Muscle of arm (tissue), 12 donors: ENCODE data around the gene CD93. TPM values are rescaled to one million over a fixed set of nuclear protein-coding genes. Genes with fewer than 3 reads are reported as not detected.

Experiments
- DNase-seq: peaks from one replicate; pipeline ENCODE4 v3.0.0-alpha.2; 2013
- polyA plus RNA-seq, 12 donors: library from polyadenylated mRNA; unstranded; fragments of 120-200 nt; gene quantifications; one replicate each; pipeline ENCODE4 v1.2.1, GENCODE V29; 2013; ENCODE audit not compliant: insufficient read length in 12 of 12

Gene CD93
- polyA plus RNA-seq, 12 donors, result 45.9 to 66.4 (median 59.6) TPM; not detected in 1

- no peak for DNase-seq
Measured at GRCh38 chr20:23085436-23086055, 578 bp downstream of the CD93 start.

GRCh38 chr20:23084845-23085365 lies 1.2 kb downstream of the CD93 start:
- DNase-seq, result no peak

DNA sequence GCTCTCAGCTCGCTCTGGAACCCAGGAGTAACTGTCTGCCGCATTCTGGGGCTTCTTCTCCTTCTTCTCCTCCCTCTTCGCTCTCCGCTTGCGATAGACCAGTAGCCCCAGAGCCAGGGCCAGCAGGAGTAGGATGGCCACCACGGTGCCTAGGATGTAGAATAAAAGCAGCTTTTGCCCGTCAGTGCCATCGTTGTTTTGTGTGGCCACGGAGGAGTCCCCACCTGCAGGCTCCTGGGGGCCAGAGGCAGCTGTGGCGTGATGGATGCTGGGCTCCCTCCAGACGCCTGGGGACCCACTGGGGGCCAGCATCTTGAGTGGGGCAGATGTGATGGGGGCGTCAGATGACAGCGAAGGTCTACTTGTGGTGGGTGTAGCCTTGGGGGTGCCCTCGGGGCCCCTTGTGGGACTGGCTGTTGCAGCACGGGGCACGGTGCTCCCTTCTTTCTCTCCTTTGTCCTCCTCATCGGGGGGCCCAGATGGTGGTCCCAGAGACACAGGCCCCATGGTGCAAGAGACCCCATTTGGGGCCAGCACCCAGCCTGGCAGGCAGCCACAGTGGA lies 1.8 kb downstream of the CD93 start:
- DNase-seq, result no peak

- no peak for DNase-seq
Measured at GRCh38 chr20:23083553-23084220, 2.4 kb downstream of the CD93 start.

- no peak for DNase-seq
Measured at GRCh38 chr20:23082846-23083552, 3.1 kb downstream of the CD93 start.

- no peak for DNase-seq
Measured at GRCh38 chr20:23081263-23081819, 4.8 kb downstream of the CD93 start.

GRCh38 chr20:23080521-23080920 lies 5.6 kb downstream of the CD93 start:
- no peak for DNase-seq

DNA sequence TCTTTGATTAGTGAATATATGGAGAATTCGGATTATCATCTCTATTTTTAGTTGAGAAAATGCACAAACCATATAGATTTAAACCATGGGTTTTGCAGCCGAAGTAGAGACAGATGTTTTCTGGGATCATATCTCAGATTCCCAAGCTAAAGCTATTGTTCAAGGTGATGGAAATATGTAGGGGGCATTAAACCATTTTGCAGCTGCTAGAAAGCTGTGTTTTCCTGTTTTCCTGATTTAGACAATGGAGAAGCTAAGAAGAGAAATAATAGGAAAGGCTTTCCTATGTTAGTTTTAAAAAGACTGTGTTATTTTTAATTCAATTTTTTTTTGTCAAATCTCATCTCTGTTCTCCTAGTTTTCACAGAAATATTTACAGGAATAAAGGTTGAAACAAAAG lies 6.2 kb downstream of the CD93 start:
- no peak for DNase-seq

GRCh38 chr20:23079016-23079351 lies 7.1 kb downstream of the CD93 start:
- DNase-seq, result no peak

- DNase-seq, result no peak
Measured at GRCh38 chr20:23078351-23079015, 7.6 kb downstream of the CD93 start.

DNA sequence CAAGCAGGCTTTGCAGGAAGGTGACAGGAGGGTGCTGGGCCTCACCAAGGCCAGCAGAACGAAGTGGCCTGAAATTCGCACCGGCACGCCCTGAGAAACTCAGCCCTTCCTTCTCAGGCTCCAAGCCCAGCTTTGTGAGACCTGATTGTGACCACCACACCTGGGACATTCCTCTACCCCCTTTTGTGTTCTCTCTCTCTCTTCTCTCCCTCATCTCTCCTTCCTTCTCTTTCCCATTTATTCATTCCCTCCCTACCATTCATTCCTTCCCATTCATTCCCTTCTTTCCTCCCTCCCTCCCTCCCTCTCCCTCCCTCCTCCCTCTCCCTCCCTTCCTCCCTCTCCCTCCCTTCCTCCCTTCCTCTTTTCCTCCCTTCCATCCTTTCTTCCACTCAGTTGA lies 8.8 kb downstream of the CD93 start:
- no peak for DNase-seq

- DNase-seq, result no peak
Measured at GRCh38 chr20:23074052-23074451, 12.1 kb downstream of the CD93 start.

- no peak for DNase-seq
Measured at GRCh38 chr20:23072892-23073586, 13.1 kb downstream of the CD93 start.

DNA sequence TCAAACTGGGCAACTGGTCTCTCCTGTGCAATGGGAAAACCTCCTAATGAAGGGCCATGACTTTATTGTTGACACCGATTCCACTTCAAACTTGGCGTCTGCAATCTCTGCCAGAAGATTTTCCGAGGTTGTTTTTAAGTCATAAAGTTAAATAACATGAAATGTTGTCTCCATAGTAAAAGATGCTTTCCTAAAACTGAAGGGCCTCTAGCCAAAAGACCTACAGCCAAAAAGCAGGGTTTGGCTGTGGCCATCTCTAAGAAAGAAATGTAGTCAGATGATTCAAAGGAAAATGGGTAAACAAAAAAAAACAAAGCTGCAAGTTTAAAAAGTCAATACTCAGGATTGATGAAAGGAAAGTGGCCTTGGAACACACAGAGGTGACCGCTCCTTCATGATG lies 14.1 kb downstream of the CD93 start:
- no peak for DNase-seq

- no peak for DNase-seq
Measured at GRCh38 chr20:23071398-23071797, 14.7 kb downstream of the CD93 start.

DNA sequence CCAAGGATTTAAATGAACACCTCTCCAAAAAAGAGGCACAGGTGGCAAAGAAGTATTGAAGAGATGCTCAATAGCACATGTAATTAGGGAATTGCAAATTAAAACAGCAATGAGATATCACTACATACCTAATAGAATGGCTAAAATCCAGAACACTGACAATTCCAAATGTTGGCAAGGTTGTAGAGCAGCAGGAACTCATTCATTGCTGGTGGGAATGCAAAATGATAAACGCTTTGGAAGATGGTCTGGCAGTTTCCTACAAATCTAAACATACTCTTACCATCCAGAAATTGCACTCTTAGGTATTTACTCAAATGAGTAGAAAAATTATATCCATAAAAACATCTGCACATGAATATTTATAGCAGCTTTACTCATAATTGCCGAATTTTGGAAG lies 17.0 kb downstream of the CD93 start:
- DNase-seq, result no peak

DNA sequence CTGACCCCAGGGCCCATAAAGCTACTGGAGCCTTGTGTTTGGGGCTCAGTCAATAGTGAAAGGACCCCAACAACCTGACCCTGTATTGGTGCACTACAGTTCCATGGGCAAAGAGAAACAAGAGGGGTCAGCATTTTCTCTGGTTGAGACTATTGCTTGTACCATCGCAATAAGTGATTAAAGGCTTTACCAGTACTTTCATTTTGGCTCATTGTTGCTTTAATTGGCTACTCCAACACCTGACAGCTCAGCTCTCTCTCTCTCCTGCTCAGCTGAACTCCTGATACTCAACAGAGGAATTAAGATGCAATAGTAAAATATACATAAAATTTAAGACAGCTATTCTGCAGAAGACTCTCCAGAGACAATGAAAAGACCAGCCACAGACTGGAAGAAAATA lies 17.8 kb downstream of the CD93 start:
- DNase-seq, result no peak

DNA sequence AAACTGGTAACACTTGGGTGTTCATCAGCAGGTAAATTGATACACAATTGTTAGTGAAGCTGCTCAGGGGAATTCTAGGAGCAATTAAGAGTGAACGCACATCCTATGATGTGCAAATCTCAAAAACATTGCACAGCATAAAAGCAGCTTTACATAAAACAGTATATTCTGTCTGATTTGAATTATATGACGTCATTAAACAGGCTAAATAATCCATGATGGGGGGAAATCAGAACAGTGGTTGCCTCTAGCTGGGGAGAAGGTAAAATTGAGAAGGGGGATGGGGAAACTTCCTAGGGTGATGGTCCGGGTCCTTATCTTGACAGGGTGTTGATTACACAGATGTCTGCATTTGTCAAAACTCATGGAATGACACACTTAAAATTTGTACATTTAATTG lies 19.4 kb downstream of the CD93 start:
- DNase-seq, result no peak

DNA sequence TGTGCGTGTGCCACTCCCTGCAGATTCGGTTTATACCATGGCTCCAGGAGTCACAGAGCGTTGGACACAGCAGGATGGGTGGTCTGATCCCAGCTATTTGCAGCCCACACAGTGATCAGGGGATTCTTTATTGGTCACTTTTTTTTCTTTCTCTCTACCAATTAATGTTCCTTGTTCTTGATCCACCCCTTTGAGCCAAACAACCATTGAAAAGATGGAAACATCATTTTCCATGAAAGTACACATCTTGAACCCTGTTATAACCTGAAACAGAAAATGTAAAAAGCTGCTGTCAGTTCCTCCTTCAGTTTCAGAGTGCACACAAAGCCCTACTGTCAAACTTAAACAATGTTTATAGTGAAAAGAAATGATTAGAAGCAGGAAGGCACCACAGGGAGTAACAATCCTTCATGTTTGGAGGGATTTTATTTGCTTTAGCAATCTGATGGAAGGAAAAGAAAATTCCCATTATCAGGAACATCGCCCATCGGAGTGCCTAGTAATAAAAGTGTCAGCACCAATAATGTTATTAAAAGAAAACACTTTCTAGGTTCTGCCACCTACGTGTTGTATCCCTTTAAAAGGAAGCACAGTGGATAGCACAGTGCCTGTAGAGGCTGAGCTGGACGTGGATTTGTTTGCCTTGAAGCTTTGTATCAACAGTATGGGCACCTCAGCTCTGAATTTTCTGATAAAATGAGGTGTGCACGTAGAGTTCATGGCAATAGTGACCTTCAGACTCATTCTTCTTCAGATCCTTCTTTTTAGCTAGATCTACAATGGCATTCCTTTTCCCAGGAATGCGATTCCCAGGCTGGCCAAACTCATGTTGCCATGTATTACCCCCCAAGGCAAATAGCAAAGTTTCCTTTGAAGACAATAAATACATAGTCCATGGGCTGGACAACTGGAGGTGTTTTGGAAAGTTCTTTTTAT lies 20.6 kb downstream of the CD93 start:
- DNase-seq, result no peak

DNA sequence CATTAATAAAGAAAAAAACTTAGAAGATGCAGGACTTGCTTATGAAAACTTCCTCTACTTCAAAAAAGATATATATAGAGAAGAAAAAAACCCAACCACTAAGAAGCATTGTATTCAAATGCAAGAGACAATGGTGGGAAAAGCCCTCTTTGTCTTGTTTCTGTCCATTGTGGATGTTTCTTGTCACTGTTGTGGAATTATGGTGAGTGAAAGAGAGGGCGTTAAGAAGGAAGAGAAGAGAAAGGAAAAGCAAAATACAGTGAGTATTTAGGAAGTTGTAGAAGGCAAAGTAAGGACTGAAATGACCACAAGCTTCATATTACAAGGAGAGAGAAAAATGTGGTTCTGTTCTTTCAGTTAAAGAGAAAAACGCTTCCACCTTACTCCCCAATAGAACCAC lies 22.5 kb downstream of the CD93 start:
- DNase-seq, result no peak
